PC-9 (cell line): ENCODE measurements around the gene SPATS1.

Experiments used
- EZH2 ChIP-seq: fragments of 200-600 bp; sonication (generic); IDR thresholded peaks from 2 replicates; pipeline ENCODE4 v1.8.0; 2017; ENCODE audit warnings: antibody characterized with exemption, low read depth
- TF ChIP-seq, protein P1 (sequence below): fragments of 200-600 bp; sonication (generic); conservative IDR thresholded peaks from 2 replicates; pipeline ENCODE4 v1.6.1; 2017; ENCODE audit warnings: mixed run types, antibody characterized with exemption, mild to moderate bottlenecking, moderate library complexity

DNA sequence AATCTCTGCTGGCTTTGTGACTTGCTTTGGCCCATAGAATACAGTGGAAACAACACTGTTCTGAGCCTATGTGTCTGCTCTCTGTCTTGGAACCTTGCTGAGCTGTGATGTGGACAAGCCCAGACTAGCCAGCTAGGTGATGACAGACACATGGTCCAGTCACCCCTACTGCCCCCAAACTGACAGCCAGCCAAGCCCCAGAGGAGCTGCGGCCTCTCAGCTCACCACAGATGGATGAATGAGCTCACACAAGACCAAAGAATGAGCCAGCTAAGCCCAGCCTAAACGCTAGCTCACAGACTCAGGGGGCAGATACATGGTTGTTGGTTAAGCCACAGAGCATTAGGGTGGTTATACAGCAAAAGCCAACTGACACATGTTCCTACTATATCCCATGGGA is 33.4 kb upstream of the SPATS1 start:
- TF ChIP-seq, protein P1, sequence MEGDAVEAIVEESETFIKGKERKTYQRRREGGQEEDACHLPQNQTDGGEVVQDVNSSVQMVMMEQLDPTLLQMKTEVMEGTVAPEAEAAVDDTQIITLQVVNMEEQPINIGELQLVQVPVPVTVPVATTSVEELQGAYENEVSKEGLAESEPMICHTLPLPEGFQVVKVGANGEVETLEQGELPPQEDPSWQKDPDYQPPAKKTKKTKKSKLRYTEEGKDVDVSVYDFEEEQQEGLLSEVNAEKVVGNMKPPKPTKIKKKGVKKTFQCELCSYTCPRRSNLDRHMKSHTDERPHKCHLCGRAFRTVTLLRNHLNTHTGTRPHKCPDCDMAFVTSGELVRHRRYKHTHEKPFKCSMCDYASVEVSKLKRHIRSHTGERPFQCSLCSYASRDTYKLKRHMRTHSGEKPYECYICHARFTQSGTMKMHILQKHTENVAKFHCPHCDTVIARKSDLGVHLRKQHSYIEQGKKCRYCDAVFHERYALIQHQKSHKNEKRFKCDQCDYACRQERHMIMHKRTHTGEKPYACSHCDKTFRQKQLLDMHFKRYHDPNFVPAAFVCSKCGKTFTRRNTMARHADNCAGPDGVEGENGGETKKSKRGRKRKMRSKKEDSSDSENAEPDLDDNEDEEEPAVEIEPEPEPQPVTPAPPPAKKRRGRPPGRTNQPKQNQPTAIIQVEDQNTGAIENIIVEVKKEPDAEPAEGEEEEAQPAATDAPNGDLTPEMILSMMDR, result no peak
- TF ChIP-seq EZH2, result no peak
